GM23338 (cell line): ENCODE results near the gene BCAR3. TPM values are rescaled to one million over a fixed set of nuclear protein-coding genes. Genes with fewer than 3 reads are reported as not detected.

Experiments used
- ATAC-seq: fragments of 200-7000 bp; cut with Tn5 transposase; 3 replicates; pipeline ENCODE4 v1.9.1; 2020
- DNase-seq: peaks from one replicate; pipeline ENCODE4 v3.0.0-alpha.2; 2015; ENCODE audit warnings: low spot score
- H2AFZ ChIP-seq: fragments of 200-600 bp; sonication (generic); 2 replicates; pipeline ENCODE4 v1.8.0; 2016; ENCODE audit warnings: antibody characterized with exemption, mild to moderate bottlenecking, moderate library complexity
- H3F3A ChIP-seq: fragments of 200-600 bp; sonication (generic); replicated peaks from 2 replicates; pipeline ENCODE4 v1.8.0; 2017; ENCODE audit warnings: antibody characterized with exemption, mixed run types, low read depth
- H3K27ac ChIP-seq: fragments of 200-600 bp; sonication (generic); 2 replicates; pipeline ENCODE4 v1.6.1; 2016; ENCODE audit warnings: low read depth
- H3K27me3 ChIP-seq: fragments of 200-600 bp; sonication (generic); 2 replicates; pipeline ENCODE4 v1.8.0; 2016; ENCODE audit warnings: mild to moderate bottlenecking, mixed run types, moderate library complexity; ENCODE audit not compliant: insufficient read depth
- H3K36me3 ChIP-seq: fragments of 200-600 bp; sonication (generic); 2 replicates; pipeline ENCODE4 v1.8.0; 2016; ENCODE audit warnings: mild to moderate bottlenecking; ENCODE audit not compliant: insufficient read depth
- H3K4me1 ChIP-seq: fragments of 200-600 bp; sonication (generic); 2 replicates; pipeline ENCODE4 v1.8.0; 2016; ENCODE audit warnings: mild to moderate bottlenecking, moderate library complexity; ENCODE audit not compliant: insufficient read depth
- H3K4me2 ChIP-seq: fragments of 200-600 bp; sonication (generic); 2 replicates; pipeline ENCODE4 v1.7.1; 2017; ENCODE audit warnings: mixed run types
- H3K4me3 ChIP-seq: fragments of 200-600 bp; sonication (generic); 2 replicates; pipeline ENCODE4 v1.6.1; 2016; ENCODE audit warnings: mixed run types
- H3K79me2 ChIP-seq: fragments of 200-600 bp; sonication (generic); replicated peaks from 2 replicates; pipeline ENCODE4 v1.8.0; 2017; ENCODE audit warnings: mild to moderate bottlenecking; ENCODE audit not compliant: insufficient read depth
- H3K9me2 ChIP-seq: fragments of 200-600 bp; sonication (generic); 2 replicates; pipeline ENCODE4 v1.8.0; 2017; ENCODE audit not compliant: insufficient read depth
- H4K20me1 ChIP-seq: fragments of 200-600 bp; sonication (generic); replicated peaks from 2 replicates; pipeline ENCODE4 v1.8.0; 2017; ENCODE audit warnings: mild to moderate bottlenecking; ENCODE audit not compliant: insufficient read depth
- H3K27ac Mint-ChIP-seq: 2 replicates; pipeline ENCODE4 v1.8.0; 2020; ENCODE audit warnings: inconsistent platforms, mild to moderate bottlenecking, moderate library complexity, mixed read lengths
- H3K27me3 Mint-ChIP-seq: 3 replicates; pipeline ENCODE4 v1.8.0; 2022; ENCODE audit warnings: low read depth, mild to moderate bottlenecking, moderate library complexity, mixed read lengths, inconsistent platforms; ENCODE audit not compliant: insufficient read depth, poor library complexity
- H3K36me3 Mint-ChIP-seq: 3 replicates; pipeline ENCODE4 v1.8.0; 2021; ENCODE audit warnings: low read depth, mild to moderate bottlenecking, inconsistent platforms, moderate library complexity, mixed read lengths
- H3K4me1 Mint-ChIP-seq: 3 replicates; pipeline ENCODE4 v1.8.0; 2020; ENCODE audit warnings: mild to moderate bottlenecking, inconsistent platforms, mixed read lengths
- H3K4me3 Mint-ChIP-seq: 3 replicates; pipeline ENCODE4 v1.8.0; 2021; ENCODE audit warnings: moderate library complexity, mild to moderate bottlenecking, inconsistent platforms, mixed read lengths
- H3K9me3 Mint-ChIP-seq: 3 replicates; pipeline ENCODE4 v1.8.0; 2020; ENCODE audit warnings: moderate library complexity, mild to moderate bottlenecking, inconsistent platforms, mixed read lengths
- CREB1 ChIP-seq: fragments of 250-450 bp; sonication (Bioruptor Pico); IDR thresholded peaks from 2 replicates; pipeline ENCODE4 v1.5.0; 2020; ENCODE audit warnings: low read depth, mild to moderate bottlenecking, moderate library complexity
- CTCF ChIP-seq, 2 experiments: fragments of 200-600 bp in 1 of 2; sonication (generic) in 1 of 2; conservative IDR thresholded peaks; 2 replicates each; pipeline versions ENCODE4 v1.5.1 to v1.6.1; 2016 to 2017; ENCODE audit warnings: antibody characterized with exemption in 2 of 2, low read depth in 2 of 2, mild to moderate bottlenecking in 2 of 2, moderate library complexity in 1 of 2
- EZH2phosphoT487 ChIP-seq: fragments of 200-600 bp; sonication (generic); IDR thresholded peaks from one replicate; pipeline ENCODE4 v1.8.1; 2018; ENCODE audit warnings: antibody characterized with exemption; ENCODE audit not compliant: unreplicated experiment
- JUNB ChIP-seq: IDR thresholded peaks from one replicate; pipeline ENCODE4 v1.6.1; 2016; ENCODE audit warnings: antibody characterized with exemption; ENCODE audit not compliant: unreplicated experiment
- NANOG ChIP-seq: IDR thresholded peaks from 2 replicates; pipeline ENCODE4 v1.6.1; 2016; ENCODE audit warnings: antibody characterized with exemption, borderline replicate concordance
- POLR2AphosphoS5 ChIP-seq: IDR thresholded peaks from 2 replicates; pipeline ENCODE4 v1.6.1; 2016; ENCODE audit warnings: antibody characterized with exemption, low read depth
- REST ChIP-seq: IDR thresholded peaks from one replicate; pipeline ENCODE4 v1.6.1; 2018; ENCODE audit warnings: antibody characterized with exemption; ENCODE audit not compliant: unreplicated experiment
- STAT1 ChIP-seq: IDR thresholded peaks from one replicate; pipeline ENCODE4 v1.6.1; 2016; ENCODE audit warnings: antibody characterized with exemption; ENCODE audit not compliant: unreplicated experiment
- ZNF114 ChIP-seq: fragments of 250-450 bp; sonication (Bioruptor Pico); IDR thresholded peaks from 2 replicates; pipeline ENCODE4 v1.5.0; 2020; ENCODE audit warnings: mild to moderate bottlenecking, moderate library complexity
- ZNF331 ChIP-seq: fragments of 250-450 bp; sonication (Bioruptor Pico); IDR thresholded peaks from 2 replicates; pipeline ENCODE4 v1.5.0; 2020; ENCODE audit warnings: low read depth, mild to moderate bottlenecking, moderate library complexity
- polyA plus RNA-seq: library from polyadenylated mRNA; unstranded; fragments of >200 nt; fragmentation: Nextera tagmentation; extraction: Ambion mirVana; gene quantifications from 2 replicates; pipeline ENCODE4 v1.2.1, GENCODE V29; 2016
- total RNA-seq: library from RNA; depleted of rRNA; stranded (reverse); fragments of >200 nt; shearing (Covaris generic); gene quantifications from 2 replicates; pipeline ENCODE4 v1.2.3, GENCODE V29; 2014
- TF ChIP-seq, protein P1 (sequence below): IDR thresholded peaks from 2 replicates; pipeline ENCODE4 v1.6.1; 2016; ENCODE audit warnings: antibody characterized with exemption

The BCAR3 gene
- total and polyA plus RNA-seq, 2 experiments from 2014 or later: 5.5 to 9.7 TPM

DNA sequence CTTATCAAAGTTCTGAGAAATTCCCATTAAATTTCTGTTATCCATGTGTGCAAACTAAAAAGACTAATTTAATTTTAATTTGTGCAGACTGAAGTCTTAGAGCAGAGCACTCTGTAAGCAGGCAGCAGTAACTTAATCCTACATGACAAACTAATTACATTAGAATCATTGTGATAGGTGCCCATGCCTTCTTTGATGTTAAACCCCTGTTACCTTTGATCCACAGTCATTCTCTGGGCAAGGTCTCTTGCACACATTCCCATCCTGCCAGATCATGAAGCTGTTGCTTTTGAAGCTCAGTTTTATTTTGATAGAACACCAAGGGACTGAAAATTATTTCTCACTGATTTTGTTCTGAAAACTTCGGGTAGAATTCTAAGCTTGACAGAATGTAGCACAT is 77.2 kb downstream of the BCAR3 start (continued):
- TF ChIP-seq REST (no peak), ZNF114 (CRISPR knock-in tag) (no peak), ZNF331 (CRISPR knock-in tag) (no peak), POLR2AphosphoS5 (no peak), CTCF (conservative IDR thresholded peaks at IDR 0.05; ENCODE audit: low read depth in 2 of 2) (no peak), EZH2phosphoT487 (no peak), STAT1 (no peak), CREB1 (no peak), JUNB (no peak), NANOG (no peak)
- TF ChIP-seq, protein P1, sequence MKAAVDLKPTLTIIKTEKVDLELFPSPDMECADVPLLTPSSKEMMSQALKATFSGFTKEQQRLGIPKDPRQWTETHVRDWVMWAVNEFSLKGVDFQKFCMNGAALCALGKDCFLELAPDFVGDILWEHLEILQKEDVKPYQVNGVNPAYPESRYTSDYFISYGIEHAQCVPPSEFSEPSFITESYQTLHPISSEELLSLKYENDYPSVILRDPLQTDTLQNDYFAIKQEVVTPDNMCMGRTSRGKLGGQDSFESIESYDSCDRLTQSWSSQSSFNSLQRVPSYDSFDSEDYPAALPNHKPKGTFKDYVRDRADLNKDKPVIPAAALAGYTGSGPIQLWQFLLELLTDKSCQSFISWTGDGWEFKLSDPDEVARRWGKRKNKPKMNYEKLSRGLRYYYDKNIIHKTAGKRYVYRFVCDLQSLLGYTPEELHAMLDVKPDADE: no peak

DNA sequence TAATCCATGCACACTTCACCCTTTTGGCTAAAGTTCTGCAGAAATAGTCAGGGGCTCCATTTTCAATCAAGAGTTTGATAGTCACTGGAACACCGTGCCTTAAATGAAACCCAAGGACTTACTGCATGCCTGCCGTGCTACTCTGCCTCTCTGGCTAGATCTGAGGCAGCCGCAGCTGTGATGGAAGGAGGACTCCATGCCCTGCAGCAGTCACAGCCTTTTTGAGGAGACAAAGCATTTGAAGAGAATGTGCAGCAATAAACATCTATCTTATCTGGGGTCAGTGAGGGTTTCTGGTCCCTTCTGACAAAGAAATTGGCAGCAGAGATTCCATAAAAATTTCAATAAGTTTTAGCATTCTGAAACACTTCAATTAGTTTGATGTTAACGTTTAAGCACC is 78.0 kb downstream of the BCAR3 start:
- peaks cover 2% of the 10 kb centered on the region for H3K4me1 Mint-ChIP-seq
- ATAC-seq (no peak), DNase-seq (no peak)
- no peak overlapping the region for H3K4me3 ChIP-seq
- no peaks in the 10 kb centered on the region for H3K9me2 ChIP-seq
- no peaks in the 10 kb centered on the region for H3K27me3 ChIP-seq
- H3K27ac Mint-ChIP-seq: no peak overlapping the region
- H3K27me3 Mint-ChIP-seq: no peaks in the 10 kb centered on the region
- H3K79me2 ChIP-seq: no peaks in the 10 kb centered on the region
- no peaks in the 10 kb centered on the region for H4K20me1 ChIP-seq
- no peaks in the 10 kb centered on the region for H3F3A ChIP-seq
- H3K4me2 ChIP-seq: no peak overlapping the region
- no peak overlapping the region for H2AFZ ChIP-seq
- H3K27ac ChIP-seq: no peak overlapping the region
- no peaks in the 10 kb centered on the region; the same call in 2 of the 3 replicates for H3K36me3 Mint-ChIP-seq
- H3K4me1 ChIP-seq: 0 out of 2 replicates have a peak, but pooled peaks cover under 1% of the 10 kb centered on the region
- H3K4me3 Mint-ChIP-seq: no peak overlapping the region
- TF ChIP-seq ZNF114 (CRISPR knock-in tag) (no peak), JUNB (no peak), CTCF (conservative IDR thresholded peaks at IDR 0.05; ENCODE audit: low read depth in 2 of 2) (no peak)
- no peaks in the 10 kb centered on the region for H3K9me3 Mint-ChIP-seq
- H3K36me3 ChIP-seq: no peaks in the 10 kb centered on the region
